Stimulated activated CD8-positive, alpha-beta memory T cell treated with anti-CD3 and anti-CD28 coated beads, Interleukin-4, amount 100 ng/mL, for 1 hour (primary cell): Measurements from ENCODE around the gene ARNT2.

Source experiments
- DNase-seq, 2 donors: peaks; one replicate each; pipeline ENCODE4 v3.0.0-alpha.2; 2020; ENCODE audit warnings: low read depth in 2 of 2, low spot score in 1 of 2

ARNT2 gene

GRCh38 chr15:80550219-80550907 is 146.2 kb downstream of the ARNT2 start:
- DNase-seq: no peak

- no peak for DNase-seq
Measured at GRCh38 chr15:80550908-80551260, 146.7 kb downstream of the ARNT2 start.

- no peak for DNase-seq
Measured at GRCh38 chr15:80551348-80551747, 147.2 kb downstream of the ARNT2 start.

GRCh38 chr15:80554560-80554959 is 150.4 kb downstream of the ARNT2 start:
- no peak for DNase-seq

GRCh38 chr15:80556694-80557367 is 152.6 kb downstream of the ARNT2 start:
- no peak for DNase-seq

GRCh38 chr15:80557441-80558234 is 153.5 kb downstream of the ARNT2 start:
- DNase-seq: no peak

- no peak for DNase-seq
Measured at GRCh38 chr15:80558631-80559319, 154.6 kb downstream of the ARNT2 start.

- no peak for DNase-seq
Measured at GRCh38 chr15:80559320-80559693, 155.1 kb downstream of the ARNT2 start.

GRCh38 chr15:80559761-80560160 is 155.6 kb downstream of the ARNT2 start:
- no peak for DNase-seq

GRCh38 chr15:80560601-80561400 is 156.6 kb downstream of the ARNT2 start:
- no peak for DNase-seq

- no peak for DNase-seq
Measured at GRCh38 chr15:80561500-80561899, 157.3 kb downstream of the ARNT2 start.

- no peak for DNase-seq
Measured at GRCh38 chr15:80562033-80562432, 157.9 kb downstream of the ARNT2 start.

GRCh38 chr15:80562846-80563245 is 158.7 kb downstream of the ARNT2 start:
- DNase-seq: no peak

- DNase-seq: no peak
Measured at GRCh38 chr15:80563372-80563997, 159.3 kb downstream of the ARNT2 start.

- DNase-seq: no peak
Measured at GRCh38 chr15:80564056-80564455, 159.9 kb downstream of the ARNT2 start.

GRCh38 chr15:80565398-80565797 is 161.2 kb downstream of the ARNT2 start:
- DNase-seq: no peak

GRCh38 chr15:80565988-80566387 is 161.8 kb downstream of the ARNT2 start:
- DNase-seq: no peak

- no peak for DNase-seq
Measured at GRCh38 chr15:80567721-80568157, 163.6 kb downstream of the ARNT2 start.

- DNase-seq: no peak
Measured at GRCh38 chr15:80568298-80568697, 164.1 kb downstream of the ARNT2 start.

- DNase-seq: no peak
Measured at GRCh38 chr15:80568876-80569605, 164.9 kb downstream of the ARNT2 start.
